AG09309 (cell line): Measurements from ENCODE around the gene GNAT3.

Source experiments
- DNase-seq: peaks from one replicate; pipeline ENCODE4 v3.0.0-alpha.2; 2010; ENCODE audit warnings: low read depth
- H3K4me3 ChIP-seq: 2 replicates; pipeline ENCODE4 v1.5.1; 2011; ENCODE audit warnings: mild to moderate bottlenecking, low read depth, low read length, moderate library complexity; ENCODE audit not compliant: control insufficient read depth
- CTCF ChIP-seq: IDR thresholded peaks from 2 replicates; pipeline ENCODE4 v1.5.1; 2011; ENCODE audit warnings: mild to moderate bottlenecking, low read depth, low read length, inconsistent platforms; ENCODE audit not compliant: insufficient read depth, control insufficient read depth; ENCODE audit errors: missing control alignments

The GNAT3 gene

DNA sequence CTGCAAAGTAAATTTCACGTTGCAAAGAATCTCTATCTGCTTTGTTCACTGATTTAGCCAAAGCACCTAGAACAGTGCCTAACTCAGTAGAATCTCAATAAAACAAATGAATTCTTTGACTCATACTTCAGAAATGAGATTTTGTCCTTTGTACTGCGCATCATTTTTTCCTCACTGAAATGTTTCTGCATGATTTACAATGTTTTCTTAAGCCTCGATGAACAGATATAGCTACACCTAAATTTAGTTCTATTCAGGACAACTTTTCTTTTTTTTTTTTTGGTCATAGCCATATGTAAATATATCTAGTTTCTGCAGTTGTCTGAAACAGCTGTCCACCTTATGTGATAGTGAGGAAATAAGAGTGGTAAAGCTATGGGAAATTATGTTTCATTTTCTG, 15.3 kb downstream of the GNAT3 start:
- no peak for TF ChIP-seq CTCF
- H3K4me3 ChIP-seq = no peak overlapping the region
- no peak for DNase-seq

DNA sequence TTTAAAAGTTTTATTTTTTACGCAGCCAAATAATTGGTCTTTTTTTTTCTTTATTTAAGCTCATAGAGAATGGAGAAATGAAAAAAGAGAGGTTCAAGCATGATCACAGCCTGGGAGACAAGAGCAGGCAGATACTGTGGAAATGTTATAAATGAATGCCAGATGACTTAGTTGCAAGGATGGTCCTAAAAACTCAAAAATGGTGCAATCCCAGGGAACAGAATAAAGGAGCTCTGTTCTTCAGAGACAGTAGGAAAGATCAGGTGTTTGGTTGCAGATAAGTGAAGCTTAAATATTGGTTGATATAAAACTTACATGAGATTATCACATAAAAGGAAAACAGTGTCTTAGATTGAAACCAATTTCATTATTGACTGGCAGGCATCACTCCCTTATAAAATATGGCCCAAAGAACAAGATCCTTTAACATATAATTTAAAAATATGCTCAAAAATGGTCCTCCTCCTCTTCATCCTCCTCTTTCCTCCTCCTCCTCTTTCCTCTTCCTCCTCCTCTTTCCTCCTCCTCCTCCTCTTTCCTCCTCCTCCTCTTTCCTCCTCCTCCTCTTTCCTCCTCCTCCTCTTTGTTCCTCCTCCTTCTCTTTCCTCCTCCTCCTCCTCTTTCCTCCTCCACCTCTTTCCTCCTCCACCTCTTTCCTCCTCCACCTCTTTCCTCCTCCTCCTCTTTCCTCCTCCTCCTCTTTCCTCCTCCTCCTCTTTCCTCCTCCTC, 18.6 kb downstream of the GNAT3 start:
- DNase-seq = no peak
- H3K4me3 ChIP-seq = no peak overlapping the region
- TF ChIP-seq CTCF = no peak

- H3K4me3 ChIP-seq = no peak overlapping the region
- DNase-seq = no peak
- no peak for TF ChIP-seq CTCF
Measured at GRCh38 chr7:80491462-80491861, 20.4 kb downstream of the GNAT3 start.

DNA sequence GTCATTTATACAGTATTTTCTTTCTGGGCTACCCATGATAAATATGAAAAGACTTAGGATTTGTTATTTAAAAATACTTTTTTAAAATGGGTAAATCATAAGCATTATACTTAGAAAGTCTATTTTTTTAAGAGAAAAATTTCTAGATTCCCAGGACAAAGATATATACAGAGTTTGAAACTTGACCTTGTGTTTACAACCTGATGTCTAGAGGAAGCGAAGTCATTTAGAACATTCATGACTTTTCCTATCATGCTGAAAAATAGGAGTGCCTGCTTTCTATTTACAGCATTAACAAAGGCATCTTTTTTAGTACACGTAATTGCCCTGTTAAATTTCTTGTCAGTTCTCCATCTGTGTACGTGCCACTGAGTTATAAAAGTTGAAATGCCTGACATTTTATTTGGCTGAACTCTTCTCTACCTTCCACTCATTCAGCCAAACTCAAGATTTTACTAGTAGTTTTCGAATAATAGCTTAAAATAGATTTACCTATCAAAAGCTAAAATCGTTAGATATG, 23.0 kb downstream of the GNAT3 start:
- H3K4me3 ChIP-seq = no peak overlapping the region
- DNase-seq = peak; percentile 21
- TF ChIP-seq CTCF = no peak

- no peak for TF ChIP-seq CTCF
- no peak overlapping the region for H3K4me3 ChIP-seq
- DNase-seq = no peak
Measured at GRCh38 chr7:80488406-80488805, 23.5 kb downstream of the GNAT3 start.

DNA sequence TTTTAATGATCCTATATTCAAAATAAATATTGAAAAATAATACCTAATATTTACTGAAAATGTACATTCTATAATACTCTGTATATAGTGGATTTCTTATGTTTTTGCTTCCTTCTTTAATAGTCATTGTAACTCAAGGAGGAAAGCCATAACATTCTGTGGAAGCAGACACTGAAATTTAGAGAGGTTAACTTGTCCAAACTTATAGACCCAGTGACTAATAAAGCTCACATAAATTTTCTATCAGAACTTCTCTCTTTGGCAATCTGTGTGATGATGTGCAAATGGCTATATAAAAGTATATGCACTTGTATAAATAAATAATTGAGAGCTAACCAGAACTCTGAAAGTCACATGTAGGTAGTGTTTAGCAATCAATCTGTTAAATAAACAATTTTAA, 26.1 kb downstream of the GNAT3 start:
- TF ChIP-seq CTCF = no peak
- no peak overlapping the region for H3K4me3 ChIP-seq
- DNase-seq = no peak

- no peak overlapping the region for H3K4me3 ChIP-seq
- DNase-seq = no peak
- TF ChIP-seq CTCF = no peak
Measured at GRCh38 chr7:80482950-80483349, 28.9 kb downstream of the GNAT3 start.
